ENCODE results near the gene XYLT1.

Gene XYLT1

DNA sequence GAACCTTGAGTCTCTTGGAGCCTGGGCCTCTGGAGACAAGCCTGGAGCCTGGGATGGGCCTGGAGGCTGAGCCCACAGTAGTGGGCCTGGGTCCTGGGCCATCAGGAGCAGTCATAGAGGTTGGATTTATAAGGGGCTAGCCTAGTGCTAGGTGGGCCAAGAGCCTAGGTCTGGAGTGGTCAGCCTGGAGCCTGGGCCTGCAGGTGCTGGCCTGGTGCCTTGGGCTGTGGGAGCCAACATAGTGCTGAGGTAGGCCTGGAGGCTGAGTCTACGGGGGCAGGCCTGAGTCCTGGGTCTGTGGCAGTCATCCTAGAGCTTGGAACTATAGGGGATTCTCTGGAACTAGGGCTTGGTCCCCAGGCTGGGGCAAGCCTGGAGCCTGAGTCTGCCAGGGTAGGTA is 414.1 kb downstream of the XYLT1 start:
- TF ChIP-seq FOXP2 (optimal IDR thresholded peaks at IDR 0.05; ENCODE audit: control extremely low read depth, extremely low read length, insufficient read depth), result no peak
- TF ChIP-seq POLR2AphosphoS5 (IDR thresholded peaks at IDR 0.05; ENCODE audit: borderline replicate concordance, low read depth, low read length), result no peak
- no peak for TF ChIP-seq EZH2 (IDR thresholded peaks at IDR 0.05)
- no peak for DNase-seq (ENCODE audit: low read depth, low spot score)
- no peak overlapping the region for H3K4me3 ChIP-seq
- H3K9me3 ChIP-seq (ENCODE audit: low read depth, low read length), result no peaks in the 10 kb centered on the region
- H3K36me3 ChIP-seq (ENCODE audit: insufficient read depth, low read length), result no peaks in the 10 kb centered on the region
- no peak overlapping the region for H3K9ac ChIP-seq (ENCODE audit: insufficient read length)
- no peak overlapping the region for H3K27ac ChIP-seq

DNA sequence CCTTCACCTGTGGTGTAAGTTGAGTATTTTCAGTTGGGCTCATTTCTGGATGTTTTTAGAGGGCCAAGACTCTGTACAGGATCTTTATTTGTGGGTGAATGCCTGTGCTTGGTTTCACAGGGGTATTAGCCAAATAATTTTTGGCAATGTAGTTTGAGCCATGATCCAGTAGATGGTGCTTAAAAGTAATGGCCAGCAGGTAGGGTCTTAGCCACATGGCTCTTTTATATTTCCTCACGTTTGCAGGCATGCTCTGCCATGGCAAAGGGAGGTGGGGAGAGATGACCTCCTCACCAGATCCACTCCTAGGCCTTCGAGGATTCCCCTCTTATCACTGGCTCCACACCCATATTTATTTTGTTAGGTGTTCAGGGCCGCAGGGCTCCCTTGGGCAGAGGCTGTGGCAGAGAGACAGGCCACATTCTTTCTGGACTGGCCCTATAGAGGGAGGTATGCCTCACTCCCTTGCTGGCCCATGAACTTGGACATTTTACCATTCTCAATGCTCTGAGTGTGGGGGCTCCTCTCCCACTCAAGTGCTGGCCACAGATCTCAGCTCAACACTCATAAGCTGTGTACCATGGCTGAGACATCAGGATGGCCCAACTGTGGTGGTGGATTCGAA is 417.1 kb downstream of the XYLT1 start:
- no peak overlapping the region for H3K27ac ChIP-seq
- no peaks in the 10 kb centered on the region for H3K36me3 ChIP-seq (ENCODE audit: insufficient read depth, low read length)
- no peak for DNase-seq (ENCODE audit: low read depth, low spot score)
- no peak overlapping the region for H3K4me3 ChIP-seq
- no peak overlapping the region for H3K9ac ChIP-seq (ENCODE audit: insufficient read length)
- no peaks in the 10 kb centered on the region for H3K9me3 ChIP-seq (ENCODE audit: low read depth, low read length)
- no peak for TF ChIP-seq FOXP2 (optimal IDR thresholded peaks at IDR 0.05; ENCODE audit: control extremely low read depth, extremely low read length, insufficient read depth)
- no peak for TF ChIP-seq POLR2AphosphoS5 (IDR thresholded peaks at IDR 0.05; ENCODE audit: borderline replicate concordance, low read depth, low read length)
- TF ChIP-seq EZH2 (IDR thresholded peaks at IDR 0.05), result no peak

Measured in SK-N-MC (cell line).